LNCAP (cell line): ENCODE data around the gene SFSWAP.

Experiments
- TF ChIP-seq, protein P1 (sequence below): fragments of 450-650 bp; IDR thresholded peaks from 2 replicates; pipeline ENCODE4 v1.5.1; 2017; ENCODE audit warnings: mild to moderate bottlenecking

The SFSWAP gene

DNA sequence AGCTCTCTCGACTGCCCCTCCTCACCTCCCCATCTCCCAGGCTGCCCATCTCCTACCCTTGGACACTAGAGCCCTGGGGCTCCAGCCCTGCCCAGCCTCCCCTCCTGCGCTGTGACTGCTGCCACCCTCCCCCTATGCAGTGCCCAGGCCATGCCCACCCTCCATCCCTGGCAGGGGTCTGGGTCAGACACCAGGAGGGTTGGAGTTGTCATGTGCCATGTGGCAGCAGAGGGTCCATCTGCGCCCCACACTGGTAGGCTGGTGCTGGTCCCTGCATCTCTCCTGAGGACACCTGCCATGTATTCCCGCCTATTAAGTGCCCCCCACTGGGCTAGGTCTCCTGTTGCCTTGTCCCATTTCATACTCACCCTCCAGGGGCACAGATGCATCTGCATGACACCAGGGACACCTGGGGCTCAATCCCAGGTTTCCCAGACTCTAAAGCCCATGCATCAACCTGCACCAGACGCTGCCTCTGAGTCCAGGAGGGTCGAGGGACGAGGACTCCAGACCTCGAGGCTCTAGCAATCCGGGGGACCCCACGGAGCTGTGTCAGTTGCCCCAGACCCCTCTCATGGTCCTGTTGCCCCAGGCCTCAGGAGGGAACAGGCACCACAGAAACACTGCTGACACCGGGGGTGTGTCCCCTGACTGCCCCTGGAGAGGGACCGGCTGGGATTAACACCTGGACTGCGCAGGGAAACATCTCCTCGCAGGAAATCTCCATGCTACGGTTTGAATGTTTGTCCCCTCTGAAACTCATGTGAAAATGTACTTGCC, 23.4 kb upstream of the SFSWAP start:
- TF ChIP-seq, protein P1, sequence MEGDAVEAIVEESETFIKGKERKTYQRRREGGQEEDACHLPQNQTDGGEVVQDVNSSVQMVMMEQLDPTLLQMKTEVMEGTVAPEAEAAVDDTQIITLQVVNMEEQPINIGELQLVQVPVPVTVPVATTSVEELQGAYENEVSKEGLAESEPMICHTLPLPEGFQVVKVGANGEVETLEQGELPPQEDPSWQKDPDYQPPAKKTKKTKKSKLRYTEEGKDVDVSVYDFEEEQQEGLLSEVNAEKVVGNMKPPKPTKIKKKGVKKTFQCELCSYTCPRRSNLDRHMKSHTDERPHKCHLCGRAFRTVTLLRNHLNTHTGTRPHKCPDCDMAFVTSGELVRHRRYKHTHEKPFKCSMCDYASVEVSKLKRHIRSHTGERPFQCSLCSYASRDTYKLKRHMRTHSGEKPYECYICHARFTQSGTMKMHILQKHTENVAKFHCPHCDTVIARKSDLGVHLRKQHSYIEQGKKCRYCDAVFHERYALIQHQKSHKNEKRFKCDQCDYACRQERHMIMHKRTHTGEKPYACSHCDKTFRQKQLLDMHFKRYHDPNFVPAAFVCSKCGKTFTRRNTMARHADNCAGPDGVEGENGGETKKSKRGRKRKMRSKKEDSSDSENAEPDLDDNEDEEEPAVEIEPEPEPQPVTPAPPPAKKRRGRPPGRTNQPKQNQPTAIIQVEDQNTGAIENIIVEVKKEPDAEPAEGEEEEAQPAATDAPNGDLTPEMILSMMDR = no peak

- TF ChIP-seq, protein P1 = no peak
Measured at GRCh38 chr12:131688131-131688844, 22.6 kb upstream of the SFSWAP start.

DNA sequence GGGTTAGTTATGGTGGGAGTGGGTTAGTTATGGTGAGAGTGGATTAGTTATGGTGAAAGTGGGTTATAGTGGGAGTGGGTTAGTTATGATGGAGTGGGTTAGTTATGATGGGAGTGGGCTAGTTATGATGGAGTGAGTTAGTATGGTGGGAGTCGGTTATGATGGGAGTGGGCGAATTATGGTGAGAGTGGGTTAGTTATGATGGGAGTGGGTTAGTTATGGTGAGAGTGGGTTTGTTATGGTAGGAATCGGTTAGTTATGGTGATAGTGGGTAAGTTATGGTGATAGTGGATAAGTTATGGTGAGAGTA, 22.1 kb upstream of the SFSWAP start:
- TF ChIP-seq, protein P1 = no peak

- TF ChIP-seq, protein P1 = no peak
Measured at GRCh38 chr12:131690320-131690719, 20.6 kb upstream of the SFSWAP start.

GRCh38 chr12:131692431-131692830, 18.5 kb upstream of the SFSWAP start:
- TF ChIP-seq, protein P1 = no peak

GRCh38 chr12:131693149-131693548, 17.7 kb upstream of the SFSWAP start:
- TF ChIP-seq, protein P1 = no peak

DNA sequence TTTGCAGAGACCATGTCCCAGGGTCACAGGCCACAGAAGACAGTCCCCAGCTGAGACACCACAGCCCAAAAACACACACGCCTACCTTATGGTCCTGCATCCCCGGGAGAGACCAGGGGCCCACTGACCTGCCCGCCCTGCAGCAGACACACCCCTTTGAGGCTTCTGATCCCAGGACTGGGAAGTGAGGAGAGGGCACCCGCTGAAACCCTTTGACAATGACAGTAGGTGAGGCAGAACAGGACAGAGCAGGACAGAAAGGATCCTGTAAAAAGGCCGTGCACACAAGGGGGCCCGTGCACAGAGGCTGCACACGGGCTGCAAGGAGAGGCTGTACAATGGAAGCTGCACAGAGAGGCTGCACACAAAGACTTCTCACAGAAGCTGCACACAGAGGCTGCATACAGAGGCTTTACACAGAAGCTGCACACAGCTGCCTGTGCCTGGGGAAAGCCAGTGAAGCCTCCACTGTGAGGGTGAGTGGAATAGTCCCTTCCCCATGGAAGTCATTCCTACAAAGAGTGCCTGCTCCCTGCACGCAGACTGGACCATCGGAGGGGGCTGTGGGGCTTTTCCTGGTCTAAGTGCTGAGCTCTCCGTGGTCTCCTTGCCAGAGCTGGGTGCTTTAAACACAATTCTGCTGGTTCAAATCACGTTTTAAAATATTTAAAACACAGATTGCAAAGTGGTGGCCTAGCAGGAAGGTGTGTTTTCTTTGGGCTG, 16.6 kb upstream of the SFSWAP start:
- TF ChIP-seq, protein P1 = no peak
